Tibial nerve (tissue), 4 donors: ENCODE data around the gene KRTAP5-9. TPM values are rescaled to one million over a fixed set of nuclear protein-coding genes. Genes with fewer than 3 reads are reported as not detected.

Source experiments
- DNase-seq, 2 donors: peaks; one replicate each; pipeline ENCODE4 v3.0.0-alpha.2; 2019; ENCODE audit warnings: low spot score in 2 of 2
- H3K27ac ChIP-seq, 4 donors: fragments of 200-600 bp; sonication (generic) in 3 of 4; one replicate each; pipeline ENCODE4 v1.5.1; 2017 to 2019; ENCODE audit warnings: mild to moderate bottlenecking in 1 of 4
- H3K27me3 ChIP-seq, 2 donors: fragments of 200-600 bp; sonication (generic) in 1 of 2; one replicate each; pipeline versions ENCODE4 v1.5.1 to v1.6.0; 2017 to 2019
- H3K36me3 ChIP-seq, 3 donors: fragments of 200-600 bp; sonication (generic); one replicate each; pipeline ENCODE4 v1.5.1; 2018 to 2019
- H3K4me1 ChIP-seq, 4 donors: fragments of 200-600 bp; sonication (generic) in 3 of 4; one replicate each; pipeline ENCODE4 v1.5.1; 2017 to 2019
- H3K4me3 ChIP-seq, 4 donors: fragments of 200-600 bp; sonication (generic) in 3 of 4; one replicate each; pipeline ENCODE4 v1.5.1; 2017 to 2019; ENCODE audit warnings: mild to moderate bottlenecking in 1 of 4, moderate library complexity in 1 of 4
- H3K9me3 ChIP-seq, 4 donors: fragments of 200-600 bp; sonication (generic) in 3 of 4; one replicate each; pipeline ENCODE4 v1.5.1; 2017 to 2019
- EP300 ChIP-seq, 2 donors: sonication (generic); formaldehyde crosslinking; IDR thresholded peaks; one replicate each; pipeline ENCODE4 v1.6.1; 2017; ENCODE audit warnings: antibody characterized with exemption in 2 of 2, mild to moderate bottlenecking in 1 of 2
- POLR2A ChIP-seq, 2 donors: fragments of 450-650 bp; IDR thresholded peaks; one replicate each; pipeline ENCODE4 v1.6.1; 2017; ENCODE audit warnings: antibody characterized with exemption in 2 of 2, mild to moderate bottlenecking in 2 of 2, moderate library complexity in 2 of 2
- WGBS, 2 donors: methylation state at CpG; one replicate each; pipeline ENCODE4 v1.1.5; 2018; 5-methylcytosine and 5-hydroxymethylcytosine counted together
- total RNA-seq, 4 donors: library from RNA; depleted of rRNA; stranded (reverse); fragments of >200 nt; gene quantifications; one replicate each; pipeline ENCODE4 v1.1.0, GENCODE V29; 2016
- TF ChIP-seq, protein P1 (sequence below), 5 experiments: fragments of 200-600 bp in 3 of 5; fragments of 450-650 bp in 2 of 5; sonication (generic) in 3 of 5; IDR thresholded peaks; one replicate each; pipeline ENCODE4 v1.5.1; 2016 to 2019; ENCODE audit warnings: antibody characterized with exemption in 5 of 5, mild to moderate bottlenecking in 3 of 5, moderate library complexity in 2 of 5

Gene KRTAP5-9
- total RNA-seq, 4 donors from 2014 or later, result 0.59 to 2.1 (median 0.60) TPM; not detected in 1

DNA sequence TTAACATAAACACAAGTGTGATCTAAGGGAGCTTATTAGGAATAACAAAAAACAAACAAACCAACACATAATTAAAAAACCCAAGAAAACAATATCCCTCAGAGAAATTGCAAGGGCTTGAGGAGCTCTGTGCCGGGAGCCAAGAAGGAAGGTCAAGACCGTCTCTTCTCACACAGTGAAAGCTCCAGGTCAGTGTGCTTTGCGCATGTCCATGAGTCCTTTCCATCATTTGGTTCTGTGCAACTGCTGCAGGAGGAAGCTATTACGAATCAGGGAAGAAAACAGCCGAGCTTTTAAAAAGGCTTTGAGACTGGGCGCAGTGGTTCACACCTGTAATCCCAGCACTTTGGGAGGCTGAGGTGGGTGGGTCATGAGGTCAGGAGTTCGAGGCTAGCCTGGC lies 5.8 kb upstream of the KRTAP5-9 start:
- peaks cover 0 to 8% (median 0%) of the 10 kb centered on the region in 3 donors for H3K36me3 ChIP-seq
- H3K27me3 ChIP-seq, result no peaks in the 10 kb centered on the region
- H3K4me1 ChIP-seq, result no peaks in the 10 kb centered on the region
- no peak overlapping the region for H3K4me3 ChIP-seq
- DNase-seq, result no peak
- TF ChIP-seq, protein P1, sequence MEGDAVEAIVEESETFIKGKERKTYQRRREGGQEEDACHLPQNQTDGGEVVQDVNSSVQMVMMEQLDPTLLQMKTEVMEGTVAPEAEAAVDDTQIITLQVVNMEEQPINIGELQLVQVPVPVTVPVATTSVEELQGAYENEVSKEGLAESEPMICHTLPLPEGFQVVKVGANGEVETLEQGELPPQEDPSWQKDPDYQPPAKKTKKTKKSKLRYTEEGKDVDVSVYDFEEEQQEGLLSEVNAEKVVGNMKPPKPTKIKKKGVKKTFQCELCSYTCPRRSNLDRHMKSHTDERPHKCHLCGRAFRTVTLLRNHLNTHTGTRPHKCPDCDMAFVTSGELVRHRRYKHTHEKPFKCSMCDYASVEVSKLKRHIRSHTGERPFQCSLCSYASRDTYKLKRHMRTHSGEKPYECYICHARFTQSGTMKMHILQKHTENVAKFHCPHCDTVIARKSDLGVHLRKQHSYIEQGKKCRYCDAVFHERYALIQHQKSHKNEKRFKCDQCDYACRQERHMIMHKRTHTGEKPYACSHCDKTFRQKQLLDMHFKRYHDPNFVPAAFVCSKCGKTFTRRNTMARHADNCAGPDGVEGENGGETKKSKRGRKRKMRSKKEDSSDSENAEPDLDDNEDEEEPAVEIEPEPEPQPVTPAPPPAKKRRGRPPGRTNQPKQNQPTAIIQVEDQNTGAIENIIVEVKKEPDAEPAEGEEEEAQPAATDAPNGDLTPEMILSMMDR (IDR thresholded peaks at IDR 0.05), result no peak
- TF ChIP-seq EP300 (IDR thresholded peaks at IDR 0.05) (no peak), POLR2A (IDR thresholded peaks at IDR 0.05) (no peak)
- 74 to 79% methylated on average over 7 of the region's 7 CpGs for WGBS, 2 donors
- no peak overlapping the region for H3K27ac ChIP-seq
- peaks cover 0 to 8% (median 0%) of the 10 kb centered on the region in 4 donors for H3K9me3 ChIP-seq

DNA sequence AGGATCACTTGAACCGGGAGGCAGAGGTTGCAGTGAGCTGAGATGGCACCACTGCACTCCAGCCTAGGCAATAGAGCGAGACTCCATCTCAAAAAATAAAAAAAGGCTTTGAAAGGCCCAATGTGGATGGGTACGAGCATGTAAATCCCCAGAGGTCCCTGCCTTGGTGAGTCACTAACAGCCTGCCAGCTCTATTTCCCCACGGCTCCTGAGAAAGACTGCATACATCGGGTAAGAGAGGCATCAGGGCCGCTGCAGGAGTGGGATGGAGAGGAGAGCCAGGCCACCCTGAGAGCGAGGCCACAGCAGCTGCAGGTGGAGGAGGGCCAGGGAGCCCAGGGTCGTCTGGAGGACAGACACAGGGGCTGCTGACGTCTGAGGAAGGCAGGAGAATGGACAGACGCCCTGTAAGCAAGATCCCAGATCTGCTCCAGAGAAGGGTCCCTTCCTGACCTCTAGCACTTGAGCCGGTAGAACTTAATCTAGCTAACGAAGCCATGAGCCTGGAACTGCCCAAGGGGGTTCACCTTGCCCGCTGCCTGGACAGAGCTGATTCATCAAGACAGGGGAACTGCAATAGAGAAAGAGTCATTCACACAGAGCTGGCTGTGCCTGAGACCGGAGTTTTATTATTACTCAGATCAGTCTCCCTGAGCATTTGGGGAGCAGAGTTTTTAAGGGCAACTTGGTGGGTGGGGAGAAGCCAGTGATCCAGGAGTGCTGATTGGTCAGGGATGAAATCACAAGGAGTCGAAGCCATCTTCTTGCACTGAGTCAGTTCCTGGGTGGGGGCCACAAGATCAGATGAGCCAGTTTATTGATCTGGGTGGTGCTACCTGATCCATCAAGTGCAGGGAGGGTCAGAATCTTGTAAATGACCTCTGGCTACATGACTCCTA lies 5.1 kb upstream of the KRTAP5-9 start:
- DNase-seq, result no peak
- H3K4me1 ChIP-seq, result peaks cover 0 to 2% (median 0%) of the 10 kb centered on the region in 4 donors
- no peak overlapping the region for H3K4me3 ChIP-seq
- H3K36me3 ChIP-seq, result peaks cover 0 to 8% (median 0%) of the 10 kb centered on the region in 3 donors
- 62 to 66% methylated on average over 15 of the region's 15 CpGs for WGBS, 2 donors
- no peak overlapping the region for H3K27ac ChIP-seq
- TF ChIP-seq POLR2A (IDR thresholded peaks at IDR 0.05) (no peak), EP300 (IDR thresholded peaks at IDR 0.05) (no peak)
- TF ChIP-seq, protein P1 (IDR thresholded peaks at IDR 0.05), result no peak
- no peaks in the 10 kb centered on the region for H3K27me3 ChIP-seq
- H3K9me3 ChIP-seq, result peaks cover 0 to 8% (median 0%) of the 10 kb centered on the region in 4 donors

DNA sequence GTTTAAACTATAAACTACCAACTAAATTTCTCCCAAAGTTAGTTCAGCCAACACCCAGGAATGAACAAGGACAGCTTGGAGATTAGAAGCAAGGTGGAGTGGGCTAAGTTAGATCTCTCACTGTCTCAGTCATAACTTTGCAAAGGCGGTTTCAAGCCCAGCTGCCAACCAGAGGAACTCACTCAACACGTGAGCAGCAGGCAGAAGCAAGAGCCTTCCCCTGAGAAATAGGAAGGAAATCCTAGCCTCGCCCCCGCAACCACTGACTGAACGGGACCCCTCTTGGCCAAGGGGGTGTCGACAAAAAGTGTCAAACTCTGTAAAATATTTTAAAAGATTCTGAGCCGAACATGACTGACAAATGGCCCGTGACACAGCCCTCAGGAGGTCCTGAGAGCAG lies 4.4 kb upstream of the KRTAP5-9 start:
- Histone ChIP-seq H3K4me1 (peaks cover 0 to 3% (median 0%) of the 10 kb centered on the region in 4 donors), H3K36me3 (peaks cover 0 to 8% (median 0%) of the 10 kb centered on the region in 3 donors), H3K9me3 (peaks cover 0 to 8% (median 0%) of the 10 kb centered on the region in 4 donors), H3K27ac (no peak overlapping the region), H3K4me3 (no peak overlapping the region), H3K27me3 (no peaks in the 10 kb centered on the region)
- DNase-seq, result no peak
- 51 to 54% methylated on average over 8 of the region's 8 CpGs for WGBS, 2 donors
- TF ChIP-seq EP300 (IDR thresholded peaks at IDR 0.05), result no peak
- no peak for TF ChIP-seq POLR2A (IDR thresholded peaks at IDR 0.05)
- TF ChIP-seq, protein P1 (IDR thresholded peaks at IDR 0.05), result no peak

DNA sequence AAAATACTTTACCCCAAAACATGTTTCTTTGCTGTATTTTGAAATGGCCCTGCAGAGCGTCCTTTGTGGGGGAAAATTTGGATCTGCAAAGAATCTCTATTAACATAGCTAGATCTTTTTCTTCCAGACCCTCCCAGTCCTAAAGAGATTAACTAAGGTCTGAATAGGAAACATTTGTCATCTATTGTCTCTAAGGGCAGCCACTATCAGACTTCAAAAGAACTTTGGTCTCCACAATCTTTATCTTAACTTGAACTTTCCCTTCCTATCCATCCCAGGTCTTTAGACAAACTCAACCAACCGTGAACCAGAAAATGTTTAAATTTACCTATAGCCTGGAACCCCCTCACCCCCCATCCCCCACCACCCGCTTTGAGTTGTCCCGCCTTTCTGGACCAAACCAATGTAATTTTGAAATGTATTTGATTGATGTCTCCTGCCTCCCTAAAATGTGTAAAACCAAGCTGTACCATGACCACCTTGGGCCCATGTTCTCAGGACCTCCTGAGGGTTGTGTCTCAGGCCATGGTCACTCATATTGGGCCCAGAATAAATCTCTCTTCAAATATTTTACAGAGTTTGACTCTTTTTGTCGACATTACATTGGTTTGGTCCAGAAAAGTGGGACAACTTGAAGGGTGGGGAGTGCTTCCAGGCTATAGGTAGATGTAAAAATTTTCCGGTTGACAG lies 3.5 kb upstream of the KRTAP5-9 start:
- H3K27ac ChIP-seq, result no peak overlapping the region
- peaks cover 0 to 8% (median 0%) of the 10 kb centered on the region in 3 donors for H3K36me3 ChIP-seq
- no peaks in the 10 kb centered on the region for H3K27me3 ChIP-seq
- TF ChIP-seq, protein P1 (IDR thresholded peaks at IDR 0.05), result no peak
- TF ChIP-seq EP300 (IDR thresholded peaks at IDR 0.05), result no peak
- 87 to 88% methylated on average over 6 of the region's 6 CpGs for WGBS, 2 donors
- no peak overlapping the region for H3K4me3 ChIP-seq
- H3K9me3 ChIP-seq, result peaks cover 0 to 8% (median 0%) of the 10 kb centered on the region in 4 donors
- no peak for DNase-seq
- H3K4me1 ChIP-seq, result peaks cover 0 to 3% (median 0%) of the 10 kb centered on the region in 4 donors
